ENCODE results near the gene NDUFS2.

DNA sequence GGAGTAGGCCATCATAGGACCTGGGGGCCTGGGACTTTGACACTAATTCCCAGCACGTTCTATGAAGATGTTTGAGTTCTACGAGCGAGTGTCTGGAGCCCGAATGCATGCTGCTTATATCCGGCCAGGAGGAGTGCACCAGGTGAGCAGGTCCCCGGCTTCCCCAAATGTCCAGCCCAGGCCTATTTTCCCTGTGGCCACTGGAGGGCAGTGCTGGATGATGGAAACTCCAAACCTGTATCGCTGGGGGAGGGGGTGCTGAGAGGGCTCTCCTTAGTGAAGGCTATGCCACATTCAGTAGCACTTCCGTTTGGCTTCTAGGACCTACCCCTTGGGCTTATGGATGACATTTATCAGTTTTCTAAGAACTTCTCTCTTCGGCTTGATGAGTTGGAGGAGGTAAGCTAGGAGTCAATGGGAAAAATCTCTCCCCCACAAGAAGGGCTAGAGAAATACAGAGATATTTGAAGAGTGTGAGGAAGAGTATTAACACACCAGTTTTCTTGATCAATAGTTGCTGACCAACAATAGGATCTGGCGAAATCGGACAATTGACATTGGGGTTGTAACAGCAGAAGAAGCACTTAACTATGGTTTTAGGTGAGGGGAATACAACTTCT is 7.7 kb downstream of the NDUFS2 start:
- TF ChIP-seq POLR2A (IDR thresholded peaks at IDR 0.05) (no peak), EP300 (IDR thresholded peaks at IDR 0.05) (no peak)
- TF ChIP-seq, protein P1, sequence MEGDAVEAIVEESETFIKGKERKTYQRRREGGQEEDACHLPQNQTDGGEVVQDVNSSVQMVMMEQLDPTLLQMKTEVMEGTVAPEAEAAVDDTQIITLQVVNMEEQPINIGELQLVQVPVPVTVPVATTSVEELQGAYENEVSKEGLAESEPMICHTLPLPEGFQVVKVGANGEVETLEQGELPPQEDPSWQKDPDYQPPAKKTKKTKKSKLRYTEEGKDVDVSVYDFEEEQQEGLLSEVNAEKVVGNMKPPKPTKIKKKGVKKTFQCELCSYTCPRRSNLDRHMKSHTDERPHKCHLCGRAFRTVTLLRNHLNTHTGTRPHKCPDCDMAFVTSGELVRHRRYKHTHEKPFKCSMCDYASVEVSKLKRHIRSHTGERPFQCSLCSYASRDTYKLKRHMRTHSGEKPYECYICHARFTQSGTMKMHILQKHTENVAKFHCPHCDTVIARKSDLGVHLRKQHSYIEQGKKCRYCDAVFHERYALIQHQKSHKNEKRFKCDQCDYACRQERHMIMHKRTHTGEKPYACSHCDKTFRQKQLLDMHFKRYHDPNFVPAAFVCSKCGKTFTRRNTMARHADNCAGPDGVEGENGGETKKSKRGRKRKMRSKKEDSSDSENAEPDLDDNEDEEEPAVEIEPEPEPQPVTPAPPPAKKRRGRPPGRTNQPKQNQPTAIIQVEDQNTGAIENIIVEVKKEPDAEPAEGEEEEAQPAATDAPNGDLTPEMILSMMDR (IDR thresholded peaks at IDR 0.05), result peak; percentile 67 to 94 (median 85)
